Measurements from ENCODE around the gene NFYA. TPM values are rescaled to one million over a fixed set of nuclear protein-coding genes. Genes with fewer than 3 reads are reported as not detected.

The NFYA gene
- total RNA-seq, 1 donor from 2014 or later = 33.7 TPM

GRCh38 chr6:41071923-41072835, 595 bp upstream of the NFYA start, which contains the start of gene OARD1:
Gene OARD1, minus strand, starts transcription at chr6:41072356. Its CDS starts 722 bp downstream, at chr6:41071634.
- intact Hi-C loops (cut with micrococcal nuclease) = loop anchor here (1.0 to 10.0 kb wide), 10 partner anchors 45 to 1960 kb away; partner anchors contain the start of genes FOXP4, TAF8 and TOMM6

- intact Hi-C loops (cut with micrococcal nuclease) = loop anchor here (2.0 to 10.0 kb wide), 8 partner anchors 109 to 1961 kb away; partner anchors contain the start of genes FOXP4, TAF8 and TOMM6
Measured at GRCh38 chr6:41073203-41073967, 611 bp downstream of the NFYA start.

GRCh38 chr6:41073968-41074691, 1.4 kb downstream of the NFYA start:
- intact Hi-C loops (cut with micrococcal nuclease) = loop anchor here (2.0 to 10.0 kb wide), 8 partner anchors 109 to 1962 kb away; partner anchors contain the start of genes FOXP4, TAF8 and TOMM6

GRCh38 chr6:41074692-41075436, 2.1 kb downstream of the NFYA start:
- intact Hi-C loops (cut with micrococcal nuclease) = loop anchor here (5.0 to 10.0 kb wide), 6 partner anchors 472 to 1963 kb away; partner anchors contain the start of genes FOXP4 and TAF8

GRCh38 chr6:41075651-41076626, 3.2 kb downstream of the NFYA start:
- intact Hi-C loops (cut with micrococcal nuclease) = loop anchor here (2.0 to 10.0 kb wide), 3 partner anchors 243 to 1699 kb away; no protein-coding TSS in a partner anchor

GRCh38 chr6:41077536-41077935, 4.8 kb downstream of the NFYA start:
- intact Hi-C loops (cut with micrococcal nuclease) = loop anchor here (2.0 to 10.0 kb wide), 3 partner anchors 241 to 1697 kb away; no protein-coding TSS in a partner anchor

- intact Hi-C loops (cut with micrococcal nuclease) = loop anchor here (5.0 to 10.0 kb wide), 2 partner anchors 1314 to 1697 kb away; no protein-coding TSS in a partner anchor
Measured at GRCh38 chr6:41078101-41078500, 5.3 kb downstream of the NFYA start.

- intact Hi-C loops (cut with micrococcal nuclease) = loop anchor here (5.0 to 10.0 kb wide), 2 partner anchors 1313 to 1696 kb away; no protein-coding TSS in a partner anchor
Measured at GRCh38 chr6:41079080-41079479, 6.3 kb downstream of the NFYA start.

- intact Hi-C loops (cut with micrococcal nuclease) = no loop called here
Measured at GRCh38 chr6:41080621-41081020, 7.8 kb downstream of the NFYA start.

GRCh38 chr6:41083072-41083471, 10.3 kb downstream of the NFYA start:
- intact Hi-C loops (cut with micrococcal nuclease) = no loop called here

- intact Hi-C loops (cut with micrococcal nuclease) = no loop called here
Measured at GRCh38 chr6:41085182-41085581, 12.4 kb downstream of the NFYA start.

GRCh38 chr6:41088451-41088850, 15.7 kb downstream of the NFYA start:
- intact Hi-C loops (cut with micrococcal nuclease) = no loop called here

GRCh38 chr6:41090841-41091761, 18.3 kb downstream of the NFYA start:
- intact Hi-C loops (cut with micrococcal nuclease) = no loop called here

- intact Hi-C loops (cut with micrococcal nuclease) = loop anchor here (1.0 kb wide), 2 partner anchors 90 to 226 kb away; no protein-coding TSS in a partner anchor
Measured at GRCh38 chr6:41092421-41093140, 19.8 kb downstream of the NFYA start.

GRCh38 chr6:41093729-41094128, 21.0 kb downstream of the NFYA start:
- intact Hi-C loops (cut with micrococcal nuclease) = no loop called here

GRCh38 chr6:41097467-41098090, 24.8 kb downstream of the NFYA start:
- intact Hi-C loops (cut with micrococcal nuclease) = no loop called here
